ENCODE data around the gene ZBTB46.

GRCh38 chr20:63700199-63701050, 130.6 kb downstream of the ZBTB46 start:
- TF ChIP-seq ZNF140 (tag by site-specific recombination; IDR thresholded peaks at IDR 0.05) (no peak), TCF7L2 (IDR thresholded peaks at IDR 0.05; ENCODE audit: borderline replicate concordance, low read depth, low read length) (no peak), ZNF701 (tag by site-specific recombination; IDR thresholded peaks at IDR 0.05) (no peak), GLI2 (tag by site-specific recombination; IDR thresholded peaks at IDR 0.05; ENCODE audit: borderline replicate concordance, low read depth) (no peak), SCRT1 (tag by site-specific recombination; IDR thresholded peaks at IDR 0.05; ENCODE audit: borderline replicate concordance) (no peak), ZNF274 (IDR thresholded peaks at IDR 0.05; ENCODE audit: low read length) (no peak), ZNF274 (tag by site-specific recombination; IDR thresholded peaks at IDR 0.05; ENCODE audit: borderline replicate concordance) (no peak), CTCF (tag by site-specific recombination; IDR thresholded peaks at IDR 0.05) (no peak), ZNF133 (tag by site-specific recombination; IDR thresholded peaks at IDR 0.05) (no peak), ZNF791 (tag by site-specific recombination; IDR thresholded peaks at IDR 0.05) (no peak), ZNF704 (tag by site-specific recombination; IDR thresholded peaks at IDR 0.05) (no peak)
